HG02981 (cell line): Measurements from ENCODE around the gene U2SURP.
"Not testable (repeated sequence)": the region's sequence is repeated elsewhere in the genome, so short reads cannot be mapped to it uniquely, and the experiment has no call there.

Experiments
- ATAC-seq: cut with Tn5 transposase; IDR thresholded peaks from one replicate; pipeline ENCODE4 v1.9.1; 2021; ENCODE audit warnings: mild to moderate bottlenecking, moderate library complexity; ENCODE audit not compliant: unreplicated experiment

Gene U2SURP

GRCh38 chr3:142976621-142977398 lies 24.6 kb upstream of the U2SURP start:
- no peak for ATAC-seq

GRCh38 chr3:142977399-142977728 lies 24.0 kb upstream of the U2SURP start:
- ATAC-seq: no peak

GRCh38 chr3:142981108-142981507 lies 20.3 kb upstream of the U2SURP start:
- no peak for ATAC-seq

- ATAC-seq: no peak
These were observed 19.2 kb upstream of the U2SURP start for GRCh38 chr3:142982038-142982773.

- no peak for ATAC-seq
These were observed 18.1 kb upstream of the U2SURP start for GRCh38 chr3:142983318-142983717.

- no peak for ATAC-seq
These were observed 17.1 kb upstream of the U2SURP start for GRCh38 chr3:142984255-142984654.

- ATAC-seq: no peak
These were observed 14.2 kb upstream of the U2SURP start for GRCh38 chr3:142987080-142987700.

GRCh38 chr3:142987707-142988106 lies 13.7 kb upstream of the U2SURP start:
- ATAC-seq: no peak

- ATAC-seq: not testable (repeated sequence)
These were observed 13.1 kb upstream of the U2SURP start for GRCh38 chr3:142988221-142988620.

GRCh38 chr3:142988826-142989225 lies 12.5 kb upstream of the U2SURP start:
- ATAC-seq: not testable (repeated sequence)

- no peak for ATAC-seq
These were observed 10.6 kb upstream of the U2SURP start for GRCh38 chr3:142990721-142991120.

- ATAC-seq: no peak
These were observed 9.0 kb upstream of the U2SURP start for GRCh38 chr3:142992323-142992722.

- peak; percentile 81 for ATAC-seq
These were observed 7.4 kb upstream of the U2SURP start for GRCh38 chr3:142993958-142994442.

GRCh38 chr3:142997330-142997729 lies 4.0 kb upstream of the U2SURP start:
- no peak for ATAC-seq

GRCh38 chr3:142998439-142998838 lies 2.9 kb upstream of the U2SURP start:
- ATAC-seq: no peak

GRCh38 chr3:142999881-143000280 lies 1.5 kb upstream of the U2SURP start:
- no peak for ATAC-seq

GRCh38 chr3:143000528-143000927 lies 842 bp upstream of the U2SURP start:
- no peak for ATAC-seq

GRCh38 chr3:143001034-143001368 lies 369 bp upstream of the U2SURP start:
- ATAC-seq: peak; percentile 75

GRCh38 chr3:143002083-143002712 lies 828 bp downstream of the U2SURP start:
- peak; percentile 36 for ATAC-seq

GRCh38 chr3:143002727-143003126 lies 1.4 kb downstream of the U2SURP start:
- ATAC-seq: no peak

- ATAC-seq: no peak
These were observed 3.5 kb downstream of the U2SURP start for GRCh38 chr3:143004823-143005222.
